Mammary epithelial cell (primary cell): ENCODE results near the gene RALGPS1.

ENCODE experiments used
- EZH2 ChIP-seq: IDR thresholded peaks from 2 replicates; pipeline ENCODE4 v1.6.1; 2012; ENCODE audit warnings: low read length, inconsistent platforms, borderline replicate concordance
- TF ChIP-seq, protein P1 (sequence below), 2 donors: IDR thresholded peaks in 1 of 2; conservative IDR thresholded peaks in 1 of 2; 2 replicates each; pipeline ENCODE4 v1.5.1; 2011 to 2012; ENCODE audit warnings: inconsistent platforms in 2 of 2, low read length in 2 of 2, mild to moderate bottlenecking in 2 of 2, control low read depth in 1 of 2, low read depth in 1 of 2; ENCODE audit not compliant: insufficient read depth in 1 of 2; ENCODE audit errors: extremely low read depth in 1 of 2

DNA sequence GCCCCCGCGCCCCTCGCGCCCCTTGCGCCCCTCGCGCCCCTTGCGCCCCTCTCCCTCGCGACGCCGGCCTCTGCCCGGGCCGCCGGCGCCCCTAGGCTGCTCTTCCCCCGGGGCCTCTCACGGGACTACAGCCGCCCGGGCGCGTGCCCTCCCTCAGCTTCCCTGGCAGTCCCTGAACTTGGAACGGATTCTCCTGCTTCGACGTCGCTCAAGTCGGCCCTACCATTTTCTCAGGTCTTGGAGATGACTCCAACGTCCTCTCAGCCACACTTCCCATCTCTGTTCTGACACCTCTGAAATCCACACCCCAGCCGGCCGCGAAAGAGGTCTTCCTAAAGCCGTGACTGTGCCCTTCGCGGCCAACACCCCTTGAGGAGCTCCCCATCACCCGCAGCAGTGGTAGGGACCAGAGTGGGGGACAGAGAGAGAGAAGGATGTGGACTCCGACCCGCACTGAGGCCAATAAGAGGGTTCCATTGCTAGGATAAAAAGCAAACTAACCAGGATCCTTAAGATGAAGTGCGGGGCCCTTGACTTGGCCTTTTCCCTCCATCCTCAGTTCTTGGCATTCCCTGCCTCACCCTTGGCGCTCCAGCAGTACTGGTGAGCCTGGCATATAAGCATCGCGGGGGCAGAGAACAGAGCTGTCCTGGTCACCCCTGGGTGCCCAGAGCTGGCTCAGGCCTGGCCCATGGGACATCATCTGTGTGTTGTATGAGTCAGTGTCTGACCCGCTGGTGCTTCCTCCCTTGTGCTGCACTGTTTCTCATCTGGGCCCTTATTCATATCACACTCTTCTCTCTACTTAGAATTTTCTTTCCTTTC is 311.4 kb downstream of the RALGPS1 start:
- no peak for TF ChIP-seq EZH2
- TF ChIP-seq, protein P1, sequence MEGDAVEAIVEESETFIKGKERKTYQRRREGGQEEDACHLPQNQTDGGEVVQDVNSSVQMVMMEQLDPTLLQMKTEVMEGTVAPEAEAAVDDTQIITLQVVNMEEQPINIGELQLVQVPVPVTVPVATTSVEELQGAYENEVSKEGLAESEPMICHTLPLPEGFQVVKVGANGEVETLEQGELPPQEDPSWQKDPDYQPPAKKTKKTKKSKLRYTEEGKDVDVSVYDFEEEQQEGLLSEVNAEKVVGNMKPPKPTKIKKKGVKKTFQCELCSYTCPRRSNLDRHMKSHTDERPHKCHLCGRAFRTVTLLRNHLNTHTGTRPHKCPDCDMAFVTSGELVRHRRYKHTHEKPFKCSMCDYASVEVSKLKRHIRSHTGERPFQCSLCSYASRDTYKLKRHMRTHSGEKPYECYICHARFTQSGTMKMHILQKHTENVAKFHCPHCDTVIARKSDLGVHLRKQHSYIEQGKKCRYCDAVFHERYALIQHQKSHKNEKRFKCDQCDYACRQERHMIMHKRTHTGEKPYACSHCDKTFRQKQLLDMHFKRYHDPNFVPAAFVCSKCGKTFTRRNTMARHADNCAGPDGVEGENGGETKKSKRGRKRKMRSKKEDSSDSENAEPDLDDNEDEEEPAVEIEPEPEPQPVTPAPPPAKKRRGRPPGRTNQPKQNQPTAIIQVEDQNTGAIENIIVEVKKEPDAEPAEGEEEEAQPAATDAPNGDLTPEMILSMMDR (conservative IDR thresholded peaks at IDR 0.05 in 1 of 2, IDR thresholded peaks at IDR 0.05 in 1 of 2; ENCODE audit: extremely low read depth in 1 of 2, insufficient read depth in 1 of 2, low read depth in 1 of 2, low read length in 2 of 2), result no peak
